KMS-11 (cell line): ENCODE data around the gene ZBTB40.

Experiments
- H2AFZ ChIP-seq: fragments of 200-600 bp; sonication (generic); 2 replicates; pipeline ENCODE4 v1.6.1; 2016; ENCODE audit warnings: antibody characterized with exemption, mixed run types, low read depth
- H3K27ac ChIP-seq: fragments of 200-600 bp; sonication (generic); 2 replicates; pipeline ENCODE4 v1.6.1; 2016; ENCODE audit warnings: mild to moderate bottlenecking, mixed run types
- H3K27me3 ChIP-seq: fragments of 200-600 bp; sonication (generic); 2 replicates; pipeline ENCODE4 v1.6.1; 2017; ENCODE audit warnings: mild to moderate bottlenecking, low read depth, mixed run types, moderate library complexity; ENCODE audit not compliant: insufficient read depth
- H3K36me3 ChIP-seq: fragments of 200-600 bp; sonication (generic); 2 replicates; pipeline ENCODE4 v1.6.1; 2017; ENCODE audit warnings: mild to moderate bottlenecking, mixed run types; ENCODE audit not compliant: insufficient read depth
- H3K4me1 ChIP-seq: fragments of 200-600 bp; sonication (generic); 2 replicates; pipeline ENCODE4 v1.6.1; 2016; ENCODE audit warnings: mild to moderate bottlenecking, low read depth, mixed run types; ENCODE audit not compliant: poor library complexity, severe bottlenecking
- H3K4me2 ChIP-seq: fragments of 200-600 bp; sonication (generic); 2 replicates; pipeline ENCODE4 v1.7.0; 2016; ENCODE audit warnings: mild to moderate bottlenecking, mixed run types
- H3K4me3 ChIP-seq: fragments of 200-600 bp; sonication (generic); IDR thresholded peaks from 2 replicates; pipeline ENCODE4 v1.6.1; 2017; ENCODE audit warnings: low read depth, low read length, mixed read lengths; ENCODE audit not compliant: insufficient read depth
- H3K79me2 ChIP-seq: fragments of 200-600 bp; sonication (generic); 2 replicates; pipeline ENCODE4 v1.6.1; 2016; ENCODE audit warnings: low read depth, mixed run types; ENCODE audit not compliant: insufficient read depth
- H3K9ac ChIP-seq: fragments of 200-600 bp; sonication (generic); 2 replicates; pipeline ENCODE4 v1.6.1; 2016; ENCODE audit warnings: mild to moderate bottlenecking, mixed run types
- H4K20me1 ChIP-seq: fragments of 200-600 bp; sonication (generic); 2 replicates; pipeline ENCODE4 v1.6.1; 2016; ENCODE audit warnings: mild to moderate bottlenecking, mixed run types; ENCODE audit not compliant: insufficient read depth
- CTCF ChIP-seq: fragments of 200-600 bp; sonication (generic); conservative IDR thresholded peaks from 2 replicates; pipeline ENCODE4 v1.6.1; 2017; ENCODE audit warnings: low read depth, mild to moderate bottlenecking, antibody characterized with exemption, low read length, moderate library complexity, mixed read lengths

ZBTB40 gene

GRCh38 chr1:22406722-22407495 lies 44.7 kb upstream of the ZBTB40 start:
- Histone ChIP-seq H3K27me3 (peaks cover 85% of the 10 kb centered on the region), H3K4me2 (no peak overlapping the region), H4K20me1 (no peaks in the 10 kb centered on the region), H3K27ac (no peak overlapping the region), H3K4me3 (no peak overlapping the region), H3K9ac (no peak overlapping the region), H2AFZ (no peak overlapping the region), H3K4me1 (no peaks in the 10 kb centered on the region), H3K36me3 (no peaks in the 10 kb centered on the region), H3K79me2 (no peaks in the 10 kb centered on the region)
- TF ChIP-seq CTCF: no peak

- Histone ChIP-seq H3K4me3 (no peak overlapping the region), H3K27me3 (peaks cover 78% of the 10 kb centered on the region), H3K36me3 (no peaks in the 10 kb centered on the region), H2AFZ (no peak overlapping the region), H3K27ac (no peak overlapping the region), H3K79me2 (no peaks in the 10 kb centered on the region), H3K4me1 (no peaks in the 10 kb centered on the region), H3K9ac (no peak overlapping the region), H3K4me2 (no peak overlapping the region), H4K20me1 (no peaks in the 10 kb centered on the region)
- TF ChIP-seq CTCF: no peak
Measured at GRCh38 chr1:22408230-22408629, 43.4 kb upstream of the ZBTB40 start.

GRCh38 chr1:22410401-22410800 lies 41.2 kb upstream of the ZBTB40 start:
- Histone ChIP-seq H3K4me1 (no peaks in the 10 kb centered on the region), H3K79me2 (no peaks in the 10 kb centered on the region), H4K20me1 (no peaks in the 10 kb centered on the region), H3K4me2 (no peak overlapping the region), H2AFZ (no peak overlapping the region), H3K27me3 (peaks cover 59% of the 10 kb centered on the region), H3K4me3 (no peak overlapping the region), H3K9ac (no peak overlapping the region), H3K27ac (no peak overlapping the region), H3K36me3 (no peaks in the 10 kb centered on the region)
- no peak for TF ChIP-seq CTCF

GRCh38 chr1:22410928-22411495 lies 40.6 kb upstream of the ZBTB40 start:
- Histone ChIP-seq H3K27me3 (peaks cover 53% of the 10 kb centered on the region), H3K4me3 (no peak overlapping the region), H3K4me1 (no peaks in the 10 kb centered on the region), H4K20me1 (no peaks in the 10 kb centered on the region), H3K27ac (no peak overlapping the region), H3K79me2 (no peaks in the 10 kb centered on the region), H3K9ac (no peak overlapping the region), H3K4me2 (no peak overlapping the region), H3K36me3 (no peaks in the 10 kb centered on the region), H2AFZ (no peak overlapping the region)
- TF ChIP-seq CTCF: no peak
